HAP-1 (cell line): ENCODE data around the gene ACOX1.

Experiments
- DNase-seq, 2 experiments: peaks; one replicate each; pipeline ENCODE4 v3.0.0-alpha.2; 2016 to 2020; ENCODE audit warnings: low spot score in 2 of 2
- H3K27me3 ChIP-seq: fragments of 250-450 bp; sonication (Bioruptor Pico); 2 replicates; pipeline ENCODE4 v1.5.1; 2020; ENCODE audit warnings: low read depth, mild to moderate bottlenecking, moderate library complexity
- H3K36me3 ChIP-seq: fragments of 250-450 bp; sonication (Bioruptor Pico); replicated peaks from 2 replicates; pipeline ENCODE4 v1.5.1; 2020; ENCODE audit warnings: mild to moderate bottlenecking
- H3K4me1 ChIP-seq: fragments of 250-450 bp; sonication (Bioruptor Pico); 2 replicates; pipeline ENCODE4 v1.5.1; 2020; ENCODE audit warnings: mild to moderate bottlenecking
- H3K4me3 ChIP-seq: fragments of 250-450 bp; sonication (Bioruptor Pico); 2 replicates; pipeline ENCODE4 v1.5.1; 2020; ENCODE audit warnings: mild to moderate bottlenecking, moderate library complexity
- H3K9me3 ChIP-seq: fragments of 250-450 bp; sonication (Bioruptor Pico); 2 replicates; pipeline ENCODE4 v1.5.1; 2020; ENCODE audit warnings: mild to moderate bottlenecking, moderate library complexity
- in situ Hi-C: fragments of 300-500 bp; cut with MboI; formaldehyde crosslinking; loops from 3 replicates; pipeline ENCODE4 v1.14.3; 2020; ENCODE audit warnings: low sequenced_read_pairs, inconsistent platforms, mixed read lengths

Gene ACOX1

GRCh38 chr17:76003915-76004314, 24.9 kb upstream of the ACOX1 start:
- DNase-seq: no peak
- 0 out of 2 replicates have a peak, but pooled peaks cover 2% of the 10 kb centered on the region for H3K4me1 ChIP-seq
- in situ Hi-C loops: no loop called here
- H3K27me3 ChIP-seq: no peaks in the 10 kb centered on the region
- no peaks in the 10 kb centered on the region for H3K9me3 ChIP-seq
- H3K36me3 ChIP-seq: no peaks in the 10 kb centered on the region; the same call in 1 of the 2 replicates
- H3K4me3 ChIP-seq: no peak overlapping the region

- Histone ChIP-seq H3K4me1 (peaks cover 6% of the 10 kb centered on the region; the same call in 1 of the 2 replicates), H3K9me3 (no peaks in the 10 kb centered on the region), H3K4me3 (no peak overlapping the region), H3K27me3 (no peaks in the 10 kb centered on the region), H3K36me3 (no peaks in the 10 kb centered on the region; the same call in 1 of the 2 replicates)
- in situ Hi-C loops: no loop called here
- DNase-seq: no peak
Observed at GRCh38 chr17:76002100-76002499, 23.1 kb upstream of the ACOX1 start.

- no peaks in the 10 kb centered on the region for H3K27me3 ChIP-seq
- in situ Hi-C loops: no loop called here
- H3K4me3 ChIP-seq: no peak within 1 kb of the TSS
- peaks cover 6% of the 10 kb centered on the region; the same call in 1 of the 2 replicates for H3K4me1 ChIP-seq
- no peaks in the 10 kb centered on the region; the same call in 1 of the 2 replicates for H3K36me3 ChIP-seq
- DNase-seq: no peak
- no peaks in the 10 kb centered on the region for H3K9me3 ChIP-seq
Observed at GRCh38 chr17:76000755-76001521, 22.0 kb upstream of the ACOX1 start, which contains the start of gene CDK3. CDK3 (plus strand) TSS chr17:76000855; CDS start chr17:76001426, 571 bp downstream.

DNA sequence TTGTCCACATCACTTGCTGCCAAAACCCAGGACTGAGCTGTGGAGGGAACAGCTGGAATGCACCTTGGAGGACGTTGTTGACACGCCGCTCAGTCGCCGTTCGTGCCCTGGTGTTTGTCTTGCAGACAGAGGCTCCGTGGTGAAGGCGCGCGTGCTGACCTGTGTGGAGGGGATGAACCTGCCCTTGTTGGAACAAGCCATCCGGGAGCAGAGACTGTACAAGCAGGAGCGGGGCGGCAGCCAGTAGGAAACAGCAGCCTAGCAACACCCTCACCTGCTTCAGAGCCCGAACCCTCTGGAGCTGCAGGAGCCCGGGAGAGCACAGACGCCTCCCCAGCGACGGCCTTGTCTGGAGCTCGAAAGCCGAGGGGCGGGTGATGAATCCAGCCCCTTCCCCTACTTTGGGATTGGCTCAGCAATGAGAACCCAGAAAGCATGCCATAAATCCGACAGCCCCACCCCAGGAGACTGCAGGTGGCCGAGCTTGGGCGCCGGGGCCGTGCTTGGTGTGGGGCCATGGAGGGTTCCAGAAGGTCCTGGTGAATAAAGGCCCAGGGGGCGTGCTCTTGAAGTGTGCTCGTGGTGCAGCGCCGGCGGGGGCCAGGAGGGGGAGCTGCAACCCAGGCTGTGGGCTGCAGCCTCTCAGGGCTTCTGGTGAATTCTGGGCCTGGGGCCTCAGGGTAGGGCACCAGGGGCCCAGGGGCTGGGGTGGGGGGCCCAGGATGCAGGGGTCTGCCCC, 21.2 kb upstream of the ACOX1 start:
- H3K4me3 ChIP-seq: no peak overlapping the region
- H3K4me1 ChIP-seq: peaks cover 6% of the 10 kb centered on the region; the same call in 1 of the 2 replicates
- DNase-seq: peak in 1 of 2 experiments; percentile 86
- H3K27me3 ChIP-seq: no peaks in the 10 kb centered on the region
- H3K9me3 ChIP-seq: no peaks in the 10 kb centered on the region
- H3K36me3 ChIP-seq: no peaks in the 10 kb centered on the region; the same call in 1 of the 2 replicates
- in situ Hi-C loops: no loop called here

DNA sequence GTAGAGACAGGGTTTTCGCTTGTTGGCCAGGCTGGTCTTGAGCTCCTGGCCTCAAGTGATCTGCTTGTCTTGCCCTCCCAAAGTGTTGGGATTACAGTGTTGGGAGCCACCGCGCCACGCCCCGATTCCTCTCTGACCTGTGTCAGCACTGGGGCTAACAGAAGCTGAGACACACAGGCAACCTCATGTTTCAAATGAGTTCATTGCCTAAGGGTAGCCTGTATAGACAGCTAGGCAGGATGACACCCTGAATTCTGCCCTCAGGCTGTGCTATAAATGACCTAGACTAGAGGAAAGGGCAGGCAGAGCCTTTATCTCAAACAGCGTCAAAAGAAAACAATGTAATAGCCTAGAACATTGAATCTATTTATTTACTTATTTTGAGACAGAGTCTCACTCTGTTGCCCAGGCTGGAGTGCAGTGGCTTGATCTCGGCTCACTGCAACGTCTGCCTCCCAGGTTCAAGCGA, 19.4 kb upstream of the ACOX1 start:
- Histone ChIP-seq H3K4me1 (peaks cover 6% of the 10 kb centered on the region; the same call in 1 of the 2 replicates), H3K36me3 (no peaks in the 10 kb centered on the region; the same call in 1 of the 2 replicates), H3K4me3 (no peak overlapping the region), H3K27me3 (no peaks in the 10 kb centered on the region), H3K9me3 (no peaks in the 10 kb centered on the region)
- in situ Hi-C loops: no loop called here
- DNase-seq: no peak

DNA sequence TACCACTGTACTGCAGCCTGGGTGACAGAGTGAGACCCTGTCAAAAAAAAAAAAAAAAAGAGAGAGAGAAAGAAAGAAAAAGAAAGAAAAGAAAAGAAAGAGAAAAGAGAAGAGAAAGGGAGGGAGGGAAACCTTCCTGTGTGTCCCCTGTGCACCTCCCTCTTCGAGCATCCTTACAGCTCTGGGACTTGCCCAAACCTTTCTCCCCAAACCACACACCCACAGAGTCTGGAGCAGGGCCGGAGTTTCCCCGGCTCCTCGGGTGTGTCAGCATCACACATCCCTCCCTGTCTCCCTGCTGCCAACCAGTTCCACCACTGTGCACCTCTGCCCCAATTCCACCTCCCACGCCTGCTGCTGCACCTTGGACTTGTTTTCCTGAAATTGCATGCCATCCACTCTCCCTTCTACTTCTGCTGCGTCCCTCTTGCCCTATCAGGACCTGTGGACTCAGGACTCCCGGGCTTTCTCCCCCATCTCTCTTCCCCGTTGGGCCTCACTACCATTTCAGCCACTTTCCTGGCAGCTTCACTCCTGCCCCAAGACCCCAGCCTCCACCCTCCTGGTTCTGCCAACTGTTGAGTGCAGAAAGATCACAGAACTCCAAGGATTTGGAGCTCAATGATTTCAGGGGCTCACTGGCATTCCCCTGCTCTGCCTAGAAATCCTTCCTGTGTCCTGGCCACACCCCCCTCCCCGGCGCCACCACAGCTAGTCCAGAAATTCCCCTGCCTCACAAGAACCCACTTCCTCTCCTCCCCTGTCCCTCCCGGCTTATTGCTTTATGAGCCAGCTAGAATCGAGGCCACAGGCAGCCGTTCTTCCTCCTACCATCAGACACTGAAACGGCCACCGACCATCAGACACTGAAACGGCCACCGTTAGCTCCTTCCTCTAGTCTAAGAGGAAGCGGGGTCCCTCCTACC, 18.0 kb upstream of the ACOX1 start:
- in situ Hi-C loops: no loop called here
- H3K4me3 ChIP-seq: no peak overlapping the region
- no peak for DNase-seq
- no peaks in the 10 kb centered on the region for H3K9me3 ChIP-seq
- H3K36me3 ChIP-seq: no peaks in the 10 kb centered on the region; the same call in 1 of the 2 replicates
- H3K27me3 ChIP-seq: no peaks in the 10 kb centered on the region
- peaks cover 6% of the 10 kb centered on the region; the same call in 1 of the 2 replicates for H3K4me1 ChIP-seq

DNA sequence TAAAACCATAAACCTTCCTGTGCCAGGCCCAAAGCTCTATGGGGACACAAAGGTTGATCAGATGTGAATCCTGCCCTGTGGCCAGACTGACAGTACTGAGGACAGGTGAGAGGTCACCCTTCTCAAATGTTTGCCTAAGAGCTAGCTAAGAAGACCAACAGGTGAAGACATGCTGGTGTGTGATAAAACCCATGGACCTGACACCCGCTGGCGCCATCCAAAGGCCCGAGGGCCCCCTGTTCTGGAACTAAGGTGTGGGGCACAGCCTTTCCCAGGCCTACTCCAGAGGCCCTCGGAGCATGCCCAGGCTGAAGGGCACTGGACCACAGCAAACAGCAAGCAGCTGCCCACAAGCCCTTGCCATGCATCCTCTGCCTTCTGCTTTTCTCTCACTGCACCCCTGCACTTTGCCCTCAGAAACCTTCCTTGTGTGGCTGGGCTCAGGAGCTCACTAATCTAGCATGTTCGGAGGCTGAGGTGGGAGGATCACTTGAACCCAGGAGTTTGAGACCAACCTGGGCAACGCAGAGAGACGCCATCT, 16.5 kb upstream of the ACOX1 start:
- in situ Hi-C loops: no loop called here
- H3K4me1 ChIP-seq: peaks cover 6% of the 10 kb centered on the region; the same call in 1 of the 2 replicates
- no peak for DNase-seq

DNA sequence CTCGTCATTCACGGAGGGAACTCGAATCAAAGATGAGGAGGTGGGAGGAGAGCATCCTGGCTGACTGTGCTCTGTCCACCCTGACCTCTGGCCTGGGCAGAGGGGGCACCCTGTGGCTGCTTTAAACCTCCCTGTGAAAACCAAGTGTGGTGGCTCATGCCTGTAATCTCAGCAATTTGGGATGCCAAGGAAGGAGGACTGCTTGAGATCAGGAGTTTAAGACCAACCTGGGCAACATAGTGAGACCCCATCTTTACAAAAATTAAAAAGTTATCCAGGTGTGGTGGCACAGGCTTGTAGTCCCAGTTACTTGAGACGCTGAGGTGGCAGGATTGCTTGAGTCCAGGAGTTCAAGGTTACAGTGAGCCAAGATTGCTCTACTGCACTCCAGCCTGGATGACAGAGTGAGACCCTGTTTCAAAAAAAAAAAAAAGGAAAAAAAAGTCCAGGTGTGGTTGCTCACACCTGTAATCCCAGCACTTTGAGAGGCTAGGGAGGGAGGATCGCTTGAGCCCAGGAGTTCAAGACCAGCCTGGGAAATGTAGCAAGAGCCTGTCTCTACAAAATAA, 15.9 kb upstream of the ACOX1 start:
- in situ Hi-C loops: no loop called here

More for the DNA sequence above, 16.5 kb upstream of the ACOX1 start:
- H3K27me3 ChIP-seq: no peaks in the 10 kb centered on the region
- H3K9me3 ChIP-seq: no peaks in the 10 kb centered on the region
- no peaks in the 10 kb centered on the region; the same call in 1 of the 2 replicates for H3K36me3 ChIP-seq
- no peak overlapping the region for H3K4me3 ChIP-seq

GRCh38 chr17:75991396-75991795, 12.4 kb upstream of the ACOX1 start:
- in situ Hi-C loops: no loop called here

More for the DNA sequence above, 15.9 kb upstream of the ACOX1 start:
- Histone ChIP-seq H3K9me3 (no peaks in the 10 kb centered on the region), H3K36me3 (no peaks in the 10 kb centered on the region; the same call in 1 of the 2 replicates), H3K27me3 (no peaks in the 10 kb centered on the region), H3K4me3 (no peak overlapping the region), H3K4me1 (peaks cover 3% of the 10 kb centered on the region; the same call in 1 of the 2 replicates)
- DNase-seq: no peak

DNA sequence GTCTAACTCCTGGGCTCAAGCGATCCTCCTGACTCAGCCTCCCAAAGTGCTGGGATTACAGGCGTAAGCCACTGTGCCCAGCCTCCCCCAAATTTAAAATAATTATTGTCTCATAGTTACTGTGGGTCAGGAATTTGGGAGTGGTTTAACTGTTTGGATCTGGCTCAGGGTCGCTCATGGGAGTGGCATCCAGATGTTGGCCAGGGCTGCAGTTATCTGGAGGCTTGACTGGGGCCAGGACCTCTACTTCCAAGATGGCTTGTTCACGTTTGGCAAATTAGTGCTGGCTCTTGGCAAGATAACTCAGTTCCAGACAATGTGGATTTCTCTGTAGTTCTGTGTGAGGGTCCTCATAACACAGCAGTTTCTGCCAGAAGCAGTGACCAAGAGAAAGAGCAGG, 8.1 kb upstream of the ACOX1 start:
- Histone ChIP-seq H3K4me1 (peaks cover 28% of the 10 kb centered on the region), H3K36me3 (no peaks in the 10 kb centered on the region), H3K4me3 (no peak overlapping the region), H3K9me3 (no peaks in the 10 kb centered on the region), H3K27me3 (no peaks in the 10 kb centered on the region)
- DNase-seq: no peak
- in situ Hi-C loops: no loop called here

More at GRCh38 chr17:75991396-75991795, 12.4 kb upstream of the ACOX1 start:
- no peaks in the 10 kb centered on the region for H3K27me3 ChIP-seq
- no peak for DNase-seq
- H3K9me3 ChIP-seq: no peaks in the 10 kb centered on the region
- no peak overlapping the region for H3K4me3 ChIP-seq
- no peaks in the 10 kb centered on the region for H3K36me3 ChIP-seq
- no peaks in the 10 kb centered on the region for H3K4me1 ChIP-seq

GRCh38 chr17:75985986-75986385, 7.0 kb upstream of the ACOX1 start:
- H3K27me3 ChIP-seq: no peaks in the 10 kb centered on the region
- no peaks in the 10 kb centered on the region for H3K9me3 ChIP-seq
- no peak for DNase-seq
- in situ Hi-C loops: no loop called here
- peaks cover 37% of the 10 kb centered on the region for H3K4me1 ChIP-seq
- H3K4me3 ChIP-seq: no peak overlapping the region
- H3K36me3 ChIP-seq: no peaks in the 10 kb centered on the region

DNA sequence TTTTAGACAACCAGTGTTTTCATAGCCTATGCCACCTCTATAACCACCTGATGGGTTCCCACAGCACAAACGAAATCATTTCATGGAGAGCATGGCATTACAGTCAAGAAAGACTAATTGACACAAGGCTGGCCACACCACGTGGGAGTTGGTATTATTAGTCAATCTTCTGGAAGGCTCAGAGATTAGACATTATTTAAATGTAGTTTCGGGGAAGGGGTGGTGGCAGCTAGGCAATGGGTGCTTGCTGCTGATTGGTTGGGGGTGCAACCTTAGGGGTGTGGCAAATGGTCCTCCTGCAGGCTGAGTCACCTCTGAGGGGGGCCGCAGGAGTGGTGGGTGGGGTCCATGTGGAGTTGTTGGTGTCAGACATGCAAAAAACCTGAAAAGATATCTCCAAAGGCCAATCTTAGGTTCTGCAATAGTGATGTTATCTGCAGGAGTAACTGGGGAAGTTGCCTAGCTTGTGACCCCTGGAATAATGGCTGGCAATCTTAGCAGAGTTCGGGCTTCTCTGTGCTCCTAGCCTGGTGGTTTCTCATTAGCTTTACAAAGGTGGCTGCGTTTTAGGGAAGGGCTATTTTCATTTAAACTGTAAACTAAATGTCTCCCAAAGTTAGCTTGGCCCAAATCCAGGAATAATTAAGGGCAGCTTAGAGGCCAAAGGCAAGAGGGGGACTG, 4.7 kb upstream of the ACOX1 start:
- H3K36me3 ChIP-seq: no peaks in the 10 kb centered on the region
- no peaks in the 10 kb centered on the region for H3K27me3 ChIP-seq
- H3K9me3 ChIP-seq: no peaks in the 10 kb centered on the region
- in situ Hi-C loops: no loop called here
- no peak overlapping the region for H3K4me3 ChIP-seq
- H3K4me1 ChIP-seq: peaks cover 49% of the 10 kb centered on the region
- DNase-seq: peak; percentile 92 to 93
